Brain microvascular endothelial cell (primary cell): Measurements from ENCODE around the gene MMP20.

Source experiments
- DNase-seq: peaks from one replicate; pipeline ENCODE4 v3.0.0-alpha.2; 2020
- H3K27ac ChIP-seq: fragments of 250-450 bp; sonication (Bioruptor Pico); 2 replicates; pipeline ENCODE4 v1.5.1; 2020; ENCODE audit warnings: mild to moderate bottlenecking, moderate library complexity
- H3K27me3 ChIP-seq: fragments of 250-450 bp; sonication (Bioruptor Pico); replicated peaks from 2 replicates; pipeline ENCODE4 v1.5.1; 2020; ENCODE audit warnings: mild to moderate bottlenecking
- H3K36me3 ChIP-seq: fragments of 250-450 bp; sonication (Bioruptor Pico); replicated peaks from 2 replicates; pipeline ENCODE4 v1.5.1; 2020; ENCODE audit warnings: mild to moderate bottlenecking
- H3K4me3 ChIP-seq: 2 replicates; pipeline ENCODE4 v1.5.1; 2011; ENCODE audit warnings: low read depth, mild to moderate bottlenecking, control low read depth, low read length, moderate library complexity
- in situ Hi-C: cut with HindIII; loops from 2 replicates; pipeline ENCODE4 v1.10.0; 2017; ENCODE audit warnings: low sequenced_read_pairs, low pct_ligation_motif_present
- TF ChIP-seq, protein P1 (sequence below): IDR thresholded peaks from 2 replicates; pipeline ENCODE4 v1.5.1; 2011; ENCODE audit warnings: low read depth, mild to moderate bottlenecking, moderate library complexity, low read length, control low read depth, inconsistent platforms; ENCODE audit errors: missing control alignments

MMP20 gene

DNA sequence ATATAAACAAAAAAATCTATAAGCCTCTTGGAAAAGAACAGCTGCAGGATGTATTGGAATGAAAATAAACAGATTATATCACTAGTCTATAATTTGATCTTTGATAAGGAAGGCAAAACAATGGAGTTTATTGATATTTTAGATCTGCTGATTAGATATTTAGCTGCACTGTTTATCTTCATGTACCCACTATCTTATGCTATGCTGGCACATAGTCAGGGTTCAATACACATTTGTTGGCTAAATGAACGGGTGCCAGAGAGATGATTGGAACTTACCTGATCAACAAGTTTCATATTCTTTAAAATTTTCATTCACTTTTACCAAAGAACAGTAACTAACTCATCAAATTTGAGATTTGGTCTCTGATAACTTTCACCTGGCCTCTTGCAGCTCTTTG lies 26.9 kb downstream of the MMP20 start:
- Histone ChIP-seq H3K27ac (no peak overlapping the region), H3K27me3 (no peaks in the 10 kb centered on the region), H3K4me3 (no peak overlapping the region), H3K36me3 (no peaks in the 10 kb centered on the region)
- in situ Hi-C loops = no loop called here
- TF ChIP-seq, protein P1, sequence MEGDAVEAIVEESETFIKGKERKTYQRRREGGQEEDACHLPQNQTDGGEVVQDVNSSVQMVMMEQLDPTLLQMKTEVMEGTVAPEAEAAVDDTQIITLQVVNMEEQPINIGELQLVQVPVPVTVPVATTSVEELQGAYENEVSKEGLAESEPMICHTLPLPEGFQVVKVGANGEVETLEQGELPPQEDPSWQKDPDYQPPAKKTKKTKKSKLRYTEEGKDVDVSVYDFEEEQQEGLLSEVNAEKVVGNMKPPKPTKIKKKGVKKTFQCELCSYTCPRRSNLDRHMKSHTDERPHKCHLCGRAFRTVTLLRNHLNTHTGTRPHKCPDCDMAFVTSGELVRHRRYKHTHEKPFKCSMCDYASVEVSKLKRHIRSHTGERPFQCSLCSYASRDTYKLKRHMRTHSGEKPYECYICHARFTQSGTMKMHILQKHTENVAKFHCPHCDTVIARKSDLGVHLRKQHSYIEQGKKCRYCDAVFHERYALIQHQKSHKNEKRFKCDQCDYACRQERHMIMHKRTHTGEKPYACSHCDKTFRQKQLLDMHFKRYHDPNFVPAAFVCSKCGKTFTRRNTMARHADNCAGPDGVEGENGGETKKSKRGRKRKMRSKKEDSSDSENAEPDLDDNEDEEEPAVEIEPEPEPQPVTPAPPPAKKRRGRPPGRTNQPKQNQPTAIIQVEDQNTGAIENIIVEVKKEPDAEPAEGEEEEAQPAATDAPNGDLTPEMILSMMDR = no peak
- no peak for DNase-seq

DNA sequence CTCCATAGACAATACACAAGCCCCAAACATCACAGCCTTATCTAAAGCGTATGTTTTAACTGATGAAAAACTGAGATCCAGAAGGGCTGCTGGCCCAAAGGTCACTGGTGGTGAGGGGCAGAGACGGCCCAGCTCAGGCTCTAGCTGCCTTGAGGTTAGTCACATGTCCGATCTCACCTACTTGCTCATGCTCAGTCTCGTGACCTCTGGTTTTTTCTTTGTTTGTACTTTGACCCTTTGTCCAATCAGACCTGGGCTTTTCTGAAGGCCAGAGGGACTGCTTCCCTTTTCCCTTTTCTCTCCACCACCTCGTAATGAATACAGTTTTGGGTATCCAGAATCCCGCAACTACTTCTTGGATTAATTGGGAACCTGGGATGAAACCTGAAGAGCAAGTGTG lies 28.6 kb downstream of the MMP20 start:
- no peak overlapping the region for H3K27ac ChIP-seq
- no peaks in the 10 kb centered on the region for H3K27me3 ChIP-seq
- no peaks in the 10 kb centered on the region for H3K36me3 ChIP-seq
- TF ChIP-seq, protein P1 = no peak
- in situ Hi-C loops = no loop called here
- DNase-seq = no peak
- no peak overlapping the region for H3K4me3 ChIP-seq

DNA sequence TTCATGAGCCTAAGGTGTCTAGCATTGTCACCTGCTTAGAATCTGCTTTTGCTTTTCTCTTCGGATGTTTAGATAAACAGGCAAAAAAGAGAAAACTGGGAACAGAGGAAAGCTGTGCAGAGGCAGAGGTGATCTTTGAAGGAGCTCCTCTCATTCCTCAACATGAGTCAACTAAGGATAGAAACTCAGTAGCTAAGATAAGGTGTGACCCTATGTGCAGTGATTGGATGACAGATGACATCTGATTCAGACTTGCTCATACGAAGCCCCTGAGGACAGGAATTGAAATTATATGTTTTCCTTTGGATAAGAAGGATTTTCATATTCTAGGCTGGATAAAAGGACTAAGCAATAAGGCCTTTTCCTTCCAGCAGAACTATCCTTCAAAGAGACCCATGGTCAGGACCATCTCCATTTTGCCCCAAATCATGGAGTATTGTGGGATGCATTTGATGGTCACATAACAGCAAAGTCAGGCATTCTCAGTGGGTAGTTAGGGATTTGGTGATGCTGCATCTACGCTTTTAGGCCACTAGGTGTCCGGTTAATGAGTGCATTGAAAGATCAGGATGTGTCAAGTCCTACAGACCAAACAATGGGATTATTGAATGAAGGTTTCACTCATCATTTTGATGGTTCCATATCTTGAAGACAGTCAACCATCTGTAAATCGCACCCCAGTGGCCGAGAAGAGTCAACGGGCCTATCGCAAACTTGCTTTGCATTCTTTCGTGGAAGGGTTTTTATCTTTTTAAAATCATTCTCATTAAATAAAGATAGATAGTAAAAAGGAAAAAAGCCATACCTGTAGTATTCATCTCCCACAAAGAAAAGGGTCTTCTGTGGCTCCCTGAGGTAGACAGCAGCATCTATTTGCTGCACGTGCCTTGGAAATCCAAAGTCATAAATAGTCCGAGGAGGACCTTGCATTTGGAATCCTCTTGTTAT lies 32.2 kb downstream of the MMP20 start:
- Histone ChIP-seq H3K36me3 (no peaks in the 10 kb centered on the region), H3K27ac (no peak overlapping the region), H3K27me3 (no peaks in the 10 kb centered on the region), H3K4me3 (no peak overlapping the region)
- no peak for DNase-seq
- in situ Hi-C loops = no loop called here
- TF ChIP-seq, protein P1 = peak; percentile 82

DNA sequence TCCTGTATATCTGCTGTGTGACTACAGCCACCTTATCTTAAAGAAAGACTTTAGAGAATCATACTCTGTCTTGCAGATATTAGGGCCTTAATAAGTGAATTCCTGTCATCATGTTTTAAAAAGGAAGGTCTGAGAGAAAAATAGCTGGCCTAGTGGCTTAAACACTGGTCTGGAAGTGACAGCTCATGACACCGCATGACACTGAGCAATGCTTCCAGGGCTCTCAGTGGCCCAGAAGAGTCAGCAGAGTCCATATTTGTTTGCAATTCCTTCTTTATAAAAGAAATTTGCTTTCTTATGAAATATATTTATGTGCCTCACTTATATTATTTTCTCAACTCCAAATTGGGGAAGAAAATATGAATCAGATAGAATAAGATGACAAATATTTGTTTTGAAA lies 33.0 kb downstream of the MMP20 start:
- no peaks in the 10 kb centered on the region for H3K27me3 ChIP-seq
- TF ChIP-seq, protein P1 = no peak
- no peak for DNase-seq
- no peaks in the 10 kb centered on the region for H3K36me3 ChIP-seq
- no peak overlapping the region for H3K27ac ChIP-seq
- no peak overlapping the region for H3K4me3 ChIP-seq
- in situ Hi-C loops = no loop called here

DNA sequence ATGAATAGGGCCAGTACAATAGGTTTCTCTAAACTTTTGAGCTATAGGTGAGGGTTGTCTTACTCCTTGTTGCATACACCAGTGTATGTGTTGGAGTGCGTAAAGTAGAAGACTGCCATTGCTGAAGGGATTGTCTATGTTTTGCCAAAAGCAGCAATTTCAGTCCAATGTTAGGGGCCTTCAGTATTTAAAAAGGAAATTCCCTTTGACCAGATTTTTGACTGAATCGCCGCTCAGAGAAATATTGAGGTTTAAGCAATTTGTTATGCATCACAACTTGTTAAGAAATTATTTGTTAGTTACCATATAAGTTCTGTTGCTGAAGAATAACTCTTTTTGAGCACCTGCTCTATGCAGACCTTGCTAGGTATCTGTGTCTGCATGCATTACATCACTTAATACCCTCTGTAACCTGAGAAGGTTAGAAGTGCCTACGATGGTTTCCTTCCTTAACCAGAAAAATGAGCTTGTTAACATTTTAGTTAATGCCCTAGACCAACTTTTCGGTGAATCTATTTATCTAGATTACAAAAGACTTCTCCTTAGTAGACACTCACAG lies 33.9 kb downstream of the MMP20 start:
- Histone ChIP-seq H3K27me3 (no peaks in the 10 kb centered on the region), H3K4me3 (no peak overlapping the region), H3K27ac (no peak overlapping the region), H3K36me3 (no peaks in the 10 kb centered on the region)
- no peak for DNase-seq
- in situ Hi-C loops = no loop called here
- TF ChIP-seq, protein P1 = no peak
